Motor neuron (in vitro differentiated cells): ENCODE data around the gene MRPS27. TPM values are rescaled to one million over a fixed set of nuclear protein-coding genes. Genes with fewer than 3 reads are reported as not detected.
A peak's percentile ranks its signal among the peaks of the same experiment; 100 is the strongest.
"Not testable (repeated sequence)": the region's sequence is repeated elsewhere in the genome, so short reads cannot be mapped to it uniquely, and the experiment has no call there.

Experiments
- ATAC-seq, 8 experiments: fragments of 200-7000 bp; cut with Tn5 transposase; replicated peaks in 6 of 8; 2 replicates each; pipeline ENCODE4 v1.8.0; 2021; ENCODE audit warnings: mild to moderate bottlenecking in 8 of 8, moderate library complexity in 8 of 8
- H3K27ac ChIP-seq, 2 donors: fragments of 250-450 bp; sonication (Bioruptor Pico); 2 replicates each; pipeline ENCODE4 v1.9.0; 2021; ENCODE audit warnings: antibody characterized with exemption in 2 of 2, mild to moderate bottlenecking in 2 of 2, moderate library complexity in 1 of 2
- H3K4me1 ChIP-seq, 2 donors: fragments of 250-450 bp; sonication (Bioruptor Pico); replicated peaks in 1 of 2; 2 replicates each; pipeline ENCODE4 v1.6.1; 2021; ENCODE audit warnings: antibody characterized with exemption in 2 of 2, mild to moderate bottlenecking in 2 of 2, moderate library complexity in 1 of 2
- H3K4me3 ChIP-seq, 5 donors: fragments of 250-450 bp; sonication (Bioruptor Pico); 2 replicates each; pipeline ENCODE4 v1.9.0; 2021; ENCODE audit warnings: antibody characterized with exemption in 5 of 5, mild to moderate bottlenecking in 5 of 5, moderate library complexity in 4 of 5
- WGBS, 10 experiments: fragments of 450-650 bp; shearing (Covaris generic); methylation state at CpG; one replicate each; pipeline ENCODE4 v1.0.0; 2022; 5-methylcytosine and 5-hydroxymethylcytosine counted together
- in situ Hi-C, 9 experiments: fragments of 400-800 bp; cut with MboI; loops; one replicate each; pipeline ENCODE4 v1.15.0; 2021; ENCODE audit warnings: low sequenced_read_pairs in 9 of 9, low pct_unique_long_range_greater_than_20kb in 2 of 9; ENCODE audit not compliant: unreplicated experiment in 9 of 9
- total RNA-seq, 8 experiments: library from RNA; unstranded; fragments of 300-600 nt; gene quantifications; 2 replicates each; pipeline versions ENCODE4 v1.2.3 to v1.2.4, GENCODE V29; 2022

The MRPS27 gene
- total RNA-seq, 8 experiments from 2014 or later, result 37.5 to 93.7 (median 48.1) TPM

DNA sequence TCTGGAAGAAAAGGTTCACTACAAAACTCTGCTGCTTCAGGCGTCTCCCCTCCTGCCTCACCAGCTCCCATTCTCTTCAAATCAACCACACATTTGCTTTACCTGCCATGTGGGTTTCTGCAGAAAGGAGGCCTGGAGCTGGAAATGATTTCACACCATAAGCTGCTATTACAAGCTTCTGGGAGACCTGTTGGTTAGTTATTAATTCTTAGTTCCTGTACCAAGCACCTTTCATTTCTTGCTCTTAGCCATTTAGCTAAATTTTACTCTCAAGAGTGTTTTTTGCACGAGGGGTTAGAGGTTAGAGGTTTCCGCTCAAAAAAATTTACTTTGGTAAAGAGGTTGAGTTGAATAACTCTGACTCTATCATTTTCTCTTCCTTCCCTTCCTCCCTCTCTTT lies 142.5 kb downstream of the MRPS27 start:
- in situ Hi-C loops, result no loop called here

GRCh38 chr5:72172786-72173185 lies 147.3 kb downstream of the MRPS27 start:
- Histone ChIP-seq H3K4me1 (peaks cover 29 to 62% of the 10 kb centered on the region in 2 donors), H3K27ac (no peak overlapping the region), H3K4me3 (no peak overlapping the region)
- in situ Hi-C loops, result no loop called here
- 57 to 100% (median 89%) methylated on average over 1 to 4 of the region's 4 CpGs; no CpG with 5 or more reads in 1 of the 10 experiments for WGBS, 10 experiments
- peak in 5 of 8 experiments; percentile 41 to 86 (median 53) for ATAC-seq

More for the DNA sequence above, 142.5 kb downstream of the MRPS27 start:
- Histone ChIP-seq H3K4me3 (no peak overlapping the region), H3K27ac (no peak overlapping the region), H3K4me1 (peaks cover 37 to 47% of the 10 kb centered on the region in 2 donors)
- ATAC-seq, result no peak
- 71 to 100% (median 83%) methylated on average over 1 to 3 of the region's 3 CpGs; no CpG with 5 or more reads in 1 of the 10 experiments for WGBS, 10 experiments

GRCh38 chr5:72171667-72172066 lies 148.4 kb downstream of the MRPS27 start:
- H3K27ac ChIP-seq, result no peak overlapping the region
- in situ Hi-C loops, result no loop called here
- no peak for ATAC-seq

DNA sequence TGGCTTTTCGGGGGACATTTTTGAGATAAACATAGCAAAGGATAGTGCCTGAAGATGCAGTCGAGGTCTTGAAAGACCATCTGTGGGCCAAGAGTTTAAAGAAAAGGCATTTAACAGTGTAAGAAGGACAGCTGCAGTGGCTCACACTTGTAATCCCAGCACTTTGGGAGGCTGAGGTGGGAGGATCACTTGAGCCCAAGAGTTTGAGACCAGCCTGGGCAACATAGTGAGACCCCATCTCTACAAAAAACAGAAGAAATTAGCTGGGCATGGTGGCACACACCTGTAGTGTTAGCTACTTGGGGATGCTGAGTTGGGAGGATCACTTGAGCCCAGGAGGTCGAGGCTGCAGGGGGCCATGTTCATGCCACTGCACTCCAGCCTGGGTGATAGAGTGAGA lies 148.9 kb downstream of the MRPS27 start:
- WGBS, 10 experiments, result 33 to 100% (median 94%) methylated on average over 1 to 2 of the region's 3 CpGs; no CpG with 5 or more reads in 1 of the 10 experiments
- ATAC-seq, H3K4me3 ChIP-seq, H3K27ac ChIP-seq, in situ Hi-C loops: not testable (repeated sequence)
- peaks cover 44 to 78% of the 10 kb centered on the region in 2 donors for H3K4me1 ChIP-seq

More at GRCh38 chr5:72171667-72172066, 148.4 kb downstream of the MRPS27 start:
- Histone ChIP-seq H3K4me1 (peaks cover 39 to 73% of the 10 kb centered on the region in 2 donors), H3K4me3 (no peak overlapping the region)
- 80 to 100% (median 98%) methylated on average over 1 to 5 of the region's 6 CpGs; no CpG with 5 or more reads in 6 of the 10 experiments for WGBS, 10 experiments

DNA sequence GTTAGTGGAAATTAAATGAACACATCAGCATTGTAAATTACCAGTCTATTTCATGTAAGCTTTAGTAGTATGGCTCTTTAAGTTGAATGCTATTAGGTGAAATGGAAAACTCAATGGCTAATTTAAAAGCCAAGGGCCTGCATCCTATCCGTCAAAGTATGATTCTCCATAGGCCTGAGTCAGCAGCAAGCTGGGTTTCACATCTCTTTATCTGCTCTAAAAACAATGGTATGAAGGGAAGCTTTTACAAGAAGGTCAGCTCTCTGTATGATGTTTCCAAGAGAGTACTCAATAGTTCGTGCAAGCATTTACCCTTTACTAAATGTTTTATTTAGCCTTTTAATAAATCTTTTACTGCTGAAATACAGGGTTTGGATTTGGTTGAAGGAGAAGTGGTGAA lies 149.9 kb downstream of the MRPS27 start:
- ATAC-seq, result no peak
- in situ Hi-C loops, result no loop called here
- Histone ChIP-seq H3K4me3 (no peak overlapping the region), H3K4me1 (peaks cover 53 to 89% of the 10 kb centered on the region in 2 donors), H3K27ac (no peak overlapping the region)
- WGBS, 10 experiments, result 39 to 89% (median 78%) methylated on average over 1 to 2 of the region's 2 CpGs; no CpG with 5 or more reads in 2 of the 10 experiments

Other genes with a start within 250 kb of the MRPS27 start
- 100 to 1,000 TPM in 7 of 8 experiments, 10 to 100 TPM in 1; 36.3 to 576 (median 371) TPM for gene MAP1B, start 212.8 kb downstream of the MRPS27 start, total RNA-seq
- gene PTCD2, start 133 bp upstream of the MRPS27 start, total RNA-seq, result 10 to 100 TPM in 3 of 8 experiments, 1 to 10 TPM in 5; 4.8 to 20.6 (median 8.5) TPM
- gene ZNF366, start 187.2 kb upstream of the MRPS27 start, total RNA-seq, result under 1 TPM in 6 of 8 experiments, not detected in 2; 0.09 to 0.57 (median 0.19) TPM